Activated gamma-delta T cell treated with Interleukin-2 at 50 U/mL for 16 hours (primary cell): ENCODE results near the gene CRY2.
"Not testable (repeated sequence)": the region's sequence is repeated elsewhere in the genome, so short reads cannot be mapped to it uniquely, and the experiment has no call there.

Experiments
- DNase-seq: peaks from one replicate; pipeline ENCODE4 v3.0.0-alpha.2; 2020

The CRY2 gene

GRCh38 chr11:45880772-45881570, 33.7 kb downstream of the CRY2 start:
- DNase-seq, result no peak

DNA sequence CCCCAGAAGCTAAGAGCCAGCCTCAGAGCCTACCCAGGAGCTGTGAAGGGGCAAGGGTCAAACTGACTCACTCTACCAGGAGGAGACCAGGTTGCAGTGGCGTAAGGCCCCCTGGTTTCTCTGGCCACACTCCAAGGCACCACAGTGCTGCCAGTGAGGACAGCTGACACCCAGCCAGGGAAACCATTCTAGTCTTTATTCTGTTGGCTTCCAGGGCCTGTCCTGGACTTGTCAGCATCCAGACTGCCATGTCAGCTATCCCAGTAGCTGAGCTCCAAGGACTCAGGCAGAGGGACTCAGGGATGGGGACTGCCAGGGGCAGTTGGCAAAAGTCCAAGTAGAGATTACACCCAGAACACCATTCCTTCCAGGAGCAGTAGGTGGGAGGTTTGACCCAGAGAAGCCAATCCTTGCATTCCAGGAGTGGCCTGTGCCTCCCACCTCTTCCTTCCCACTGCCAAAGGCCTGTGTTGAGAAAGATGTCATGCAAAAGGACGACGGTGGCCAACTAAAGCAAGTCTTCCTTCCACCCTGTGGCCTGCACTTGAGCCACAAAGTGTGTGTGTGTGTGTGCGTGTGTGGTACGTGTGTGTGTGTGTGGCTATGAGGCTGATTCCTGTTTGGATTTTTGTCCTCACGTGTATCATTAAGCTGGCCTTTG, 34.6 kb downstream of the CRY2 start:
- DNase-seq, result no peak

DNA sequence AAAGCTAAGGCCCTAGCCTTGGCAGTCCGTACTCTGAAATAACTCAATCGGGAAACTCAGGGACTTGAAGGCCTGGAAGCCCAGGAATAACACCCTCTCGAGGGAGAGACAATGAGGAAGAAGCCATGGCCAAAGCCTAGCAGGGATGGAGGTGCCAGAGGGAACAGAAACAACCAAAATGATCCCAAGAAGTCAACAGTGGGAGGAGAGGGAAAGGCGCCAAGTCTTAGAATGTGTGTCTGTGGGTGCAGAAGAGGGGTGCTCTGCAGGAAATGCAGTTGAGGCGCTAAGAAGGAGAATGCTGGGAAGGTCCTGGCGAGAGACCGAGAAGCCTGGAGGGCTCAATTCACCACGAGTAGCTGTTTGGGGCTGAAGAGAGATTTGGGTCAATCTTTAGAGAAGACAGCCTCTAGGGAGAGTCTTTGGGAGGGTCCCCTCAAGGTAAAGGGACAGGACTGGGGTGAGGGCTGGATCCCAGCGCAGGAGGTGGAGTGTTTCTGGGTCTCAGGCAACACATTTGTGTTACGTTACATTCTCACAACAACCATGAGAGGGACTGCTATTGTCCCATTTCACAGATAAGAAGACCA, 37.4 kb downstream of the CRY2 start:
- no peak for DNase-seq

GRCh38 chr11:45885274-45885920, 38.1 kb downstream of the CRY2 start, which contains the start of gene MAPK8IP1:
Gene MAPK8IP1 (plus strand): TSS chr11:45885651. CDS start chr11:45885821, 170 bp downstream.
- DNase-seq, result peak; percentile 46

GRCh38 chr11:45885921-45886721, 38.8 kb downstream of the CRY2 start:
- no peak for DNase-seq

GRCh38 chr11:45886816-45887520, 39.7 kb downstream of the CRY2 start:
- no peak for DNase-seq

DNA sequence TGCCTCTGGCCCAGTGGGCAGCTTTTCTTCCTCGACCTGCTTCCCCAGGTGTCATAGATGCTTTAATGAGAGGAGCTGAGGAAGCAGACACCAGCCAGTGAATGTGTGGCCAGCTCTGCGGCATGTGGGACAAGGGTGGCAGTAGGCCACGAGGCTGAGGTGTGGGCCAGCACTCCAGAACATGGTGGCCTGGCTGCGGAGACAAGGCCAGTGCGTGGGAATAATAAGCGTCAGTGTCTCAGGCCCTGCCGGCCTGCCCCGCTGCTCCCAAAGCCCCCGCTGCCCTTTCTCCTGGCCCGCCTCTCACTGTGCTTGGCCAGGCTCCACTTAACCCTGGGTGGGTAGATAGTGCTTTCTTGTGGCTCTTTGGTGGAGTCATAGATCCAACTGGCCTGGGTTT, 40.3 kb downstream of the CRY2 start:
- DNase-seq, result no peak

DNA sequence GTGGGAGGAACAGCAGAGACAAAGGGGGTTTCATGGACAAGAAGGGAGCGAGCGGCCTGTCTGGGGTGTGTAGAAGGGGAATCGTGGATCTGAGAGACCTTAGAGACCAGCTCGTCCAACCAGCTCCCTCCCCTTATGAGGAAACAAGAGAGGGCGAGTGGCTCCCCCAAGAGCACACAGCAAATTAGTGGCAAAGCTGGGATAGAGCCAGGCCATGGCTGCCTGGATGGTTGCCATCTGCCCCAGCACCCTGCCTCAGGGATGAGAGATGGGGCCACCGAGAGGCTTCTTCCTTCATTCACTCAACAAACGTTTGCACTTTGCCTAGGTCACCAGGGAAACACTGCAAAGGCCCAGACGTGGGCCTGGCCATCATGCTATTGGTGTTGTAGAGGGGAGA, 42.3 kb downstream of the CRY2 start:
- no peak for DNase-seq

GRCh38 chr11:45889966-45890365, 42.7 kb downstream of the CRY2 start:
- DNase-seq, result no peak

- DNase-seq, result no peak
Observed at GRCh38 chr11:45890886-45891550, 43.7 kb downstream of the CRY2 start.

DNA sequence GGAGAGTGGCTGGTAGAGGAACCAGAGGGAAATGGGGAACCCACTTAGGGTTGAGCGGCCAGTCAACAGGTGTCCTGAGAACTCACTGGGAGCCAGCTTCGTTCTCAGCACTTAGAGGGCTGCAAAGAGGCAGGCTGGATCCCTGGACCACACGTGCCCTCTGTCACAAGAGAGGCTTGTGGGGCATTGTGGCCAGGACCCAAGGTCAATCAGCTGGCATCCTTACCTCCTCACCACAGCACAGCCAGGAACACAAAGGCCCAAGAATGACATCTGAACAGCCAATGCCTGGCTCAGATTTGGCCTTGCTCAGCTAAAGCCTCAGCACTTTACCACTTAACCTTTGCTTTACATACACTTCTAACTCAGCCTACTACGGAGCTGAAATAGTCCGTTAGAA, 45.6 kb downstream of the CRY2 start:
- no peak for DNase-seq

DNA sequence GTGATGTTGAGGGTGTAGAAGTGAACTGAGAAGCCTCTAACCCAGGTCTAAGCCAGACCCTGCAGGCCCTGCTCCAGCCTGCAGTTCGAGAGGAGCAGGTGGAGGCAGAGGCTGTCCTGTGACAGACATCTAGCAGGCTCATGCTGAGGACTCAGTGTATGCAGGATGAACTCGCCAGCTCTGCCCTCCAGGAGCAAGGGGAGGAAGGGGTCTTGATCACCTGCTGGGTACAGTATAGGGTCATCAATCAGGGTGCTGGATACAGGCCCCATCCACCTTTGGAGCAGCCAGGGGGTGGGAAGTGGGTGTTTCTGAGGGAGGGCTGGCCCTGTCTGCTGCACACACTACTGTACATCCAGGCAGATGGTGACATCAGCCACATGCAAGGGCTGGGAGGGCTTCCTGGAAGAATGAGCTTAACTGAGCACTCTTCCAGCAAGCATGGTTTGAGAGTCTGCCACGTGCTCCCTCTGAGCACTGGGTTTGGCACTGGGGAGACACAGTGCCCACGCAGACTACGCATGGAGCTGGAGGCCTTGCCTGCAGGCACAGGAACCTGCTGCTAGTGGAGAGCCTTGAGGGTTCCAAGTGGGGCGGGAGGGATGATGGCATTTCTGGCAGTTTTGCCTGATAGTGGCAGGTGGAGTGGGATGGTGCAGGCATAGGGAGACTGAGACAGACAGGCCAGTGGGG, 47.4 kb downstream of the CRY2 start:
- no peak for DNase-seq

- no peak for DNase-seq
Observed at GRCh38 chr11:45895553-45896259, 48.4 kb downstream of the CRY2 start.

DNA sequence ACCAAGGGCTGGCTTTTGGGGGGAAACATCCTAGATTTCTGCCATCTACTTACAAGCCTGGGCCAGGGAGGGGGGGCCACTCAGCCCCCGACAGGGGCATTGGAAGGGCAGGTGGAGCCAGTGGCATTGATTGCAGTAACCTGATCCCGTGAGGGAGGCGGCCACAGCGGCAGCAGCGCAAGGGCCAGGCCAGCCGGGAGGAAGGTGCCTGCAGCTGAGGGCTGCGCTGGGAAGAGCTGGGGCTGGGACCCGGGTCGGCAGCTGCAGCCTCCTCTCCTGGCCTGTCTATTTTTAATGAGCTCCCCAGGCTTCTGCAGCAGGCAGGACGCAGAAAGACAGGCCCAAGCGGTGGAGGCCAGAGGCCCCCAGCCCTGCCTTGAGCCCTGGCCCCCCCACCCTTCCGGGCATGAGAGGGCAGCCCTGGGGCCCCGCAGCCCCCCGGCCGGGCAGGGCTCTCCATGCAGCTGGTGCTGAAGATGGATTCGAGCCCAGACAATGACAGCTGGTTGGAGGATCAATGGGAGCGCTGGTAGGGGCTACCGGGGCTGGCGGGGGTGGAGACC, 49.2 kb downstream of the CRY2 start:
- DNase-seq, result no peak

DNA sequence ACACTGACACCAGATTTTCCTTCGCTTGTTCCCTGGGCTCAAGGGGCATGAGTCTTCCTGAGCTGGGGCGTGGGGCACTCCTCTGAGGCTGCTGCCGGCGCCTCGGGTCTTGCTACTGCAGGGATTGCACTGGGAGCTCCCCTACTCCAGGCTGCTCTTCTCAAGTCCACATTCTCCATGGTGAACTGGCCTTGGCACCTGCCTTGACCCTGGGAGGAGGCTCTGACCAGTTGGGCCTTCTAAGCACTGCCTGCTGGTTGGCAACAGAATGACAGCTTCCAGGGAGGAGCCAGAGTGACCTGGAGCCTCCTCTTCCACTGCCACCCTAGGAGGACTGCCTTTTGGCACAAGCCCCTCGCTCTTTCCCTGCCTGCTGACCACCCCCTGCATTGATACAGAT, 50.3 kb downstream of the CRY2 start:
- no peak for DNase-seq

DNA sequence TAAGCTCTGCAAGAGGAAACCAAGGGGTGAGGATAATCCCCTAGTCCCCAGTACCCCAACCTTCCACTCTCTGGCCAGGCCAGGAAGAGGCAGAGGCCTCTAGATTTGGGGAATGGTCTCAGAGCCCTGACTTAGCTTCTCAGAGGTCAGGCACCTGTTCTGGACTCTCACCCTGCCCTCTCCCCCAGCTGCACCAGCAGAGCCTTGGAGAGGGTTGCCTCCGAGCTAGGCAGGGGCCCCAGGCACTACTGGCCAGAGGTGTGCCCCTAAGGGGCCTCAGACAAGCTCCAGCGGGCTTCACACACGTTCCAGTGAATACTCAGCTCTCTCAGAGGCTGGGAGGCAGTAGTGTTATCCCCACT, 51.8 kb downstream of the CRY2 start:
- DNase-seq, result no peak

GRCh38 chr11:45899448-45900174, 52.3 kb downstream of the CRY2 start:
- peak; percentile 57 for DNase-seq

DNA sequence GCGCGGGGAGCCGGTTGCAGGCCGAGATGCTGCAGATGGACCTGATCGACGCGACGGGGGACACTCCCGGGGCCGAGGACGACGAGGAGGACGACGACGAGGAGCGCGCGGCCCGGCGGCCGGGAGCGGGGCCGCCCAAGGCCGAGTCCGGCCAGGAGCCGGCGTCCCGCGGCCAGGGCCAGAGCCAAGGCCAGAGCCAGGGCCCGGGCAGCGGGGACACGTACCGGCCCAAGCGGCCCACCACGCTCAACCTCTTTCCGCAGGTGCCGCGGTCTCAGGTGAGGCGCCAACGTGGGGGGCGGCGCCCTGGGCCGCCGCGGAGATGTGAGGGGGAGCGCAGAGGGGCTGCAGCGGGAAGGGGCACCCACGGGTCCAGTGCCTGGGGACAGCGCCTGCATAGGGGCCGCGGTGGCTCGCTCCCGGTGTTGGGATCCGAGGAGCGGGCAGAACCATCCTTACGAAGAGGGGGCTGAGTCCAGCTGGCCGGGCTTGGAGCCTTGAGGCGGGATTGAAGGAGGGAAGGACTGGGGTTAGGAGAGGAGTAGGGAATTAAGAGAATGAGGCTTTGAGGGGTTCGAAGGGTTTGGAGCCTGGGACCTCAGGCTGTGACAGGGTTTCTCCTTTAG, 53.0 kb downstream of the CRY2 start:
- not testable (repeated sequence) for DNase-seq
